Lower lobe of right lung (tissue), 2 donors: Measurements from ENCODE around the gene NDUFA8. TPM values are rescaled to one million over a fixed set of nuclear protein-coding genes. Genes with fewer than 3 reads are reported as not detected.
A peak's percentile ranks its signal among the peaks of the same experiment; 100 is the strongest.

Experiments
- ATAC-seq, 2 donors: fragments of 200-7000 bp; cut with Tn5 transposase; one replicate each; pipeline ENCODE4 v1.9.1; 2020 to 2022; ENCODE audit warnings: mild to moderate bottlenecking in 2 of 2, moderate library complexity in 2 of 2
- DNase-seq: peaks from one replicate; pipeline ENCODE4 v3.0.0-alpha.2; 2020
- H3K27ac ChIP-seq: fragments of 200-600 bp; one replicate; pipeline ENCODE4 v1.8.0; 2022
- H3K27me3 ChIP-seq: fragments of 200-600 bp; one replicate; pipeline ENCODE4 v1.8.0; 2022; ENCODE audit warnings: low read depth
- H3K36me3 ChIP-seq: fragments of 200-600 bp; one replicate; pipeline ENCODE4 v1.8.0; 2022; ENCODE audit warnings: mild to moderate bottlenecking
- H3K4me1 ChIP-seq: fragments of 200-600 bp; one replicate; pipeline ENCODE4 v1.8.0; 2022
- H3K4me3 ChIP-seq: fragments of 200-600 bp; one replicate; pipeline ENCODE4 v1.8.0; 2022; ENCODE audit warnings: mild to moderate bottlenecking
- H3K9me3 ChIP-seq: fragments of 200-600 bp; one replicate; pipeline ENCODE4 v1.8.0; 2022
- CTCF ChIP-seq: fragments of 200-600 bp; IDR thresholded peaks from one replicate; pipeline ENCODE4 v1.8.0; 2022; ENCODE audit warnings: antibody characterized with exemption, mild to moderate bottlenecking
- intact Hi-C: fragments of 100-400 bp; cut with DNase I; formaldehyde crosslinking; loops from one replicate; pipeline ENCODE4 v1.11.0; 2022
- long read RNA-seq: library from polyadenylated mRNA; unstranded; transcript quantifications from one replicate; pipeline ENCODE4 v2.0.0, GENCODE V29; 2021
- total RNA-seq: library from RNA; stranded (reverse); fragmentation: NEBNext Ultra II Directional; extraction: Animal tissue kit (Norgen Biotek cat#: 25700); gene quantifications from one replicate; pipeline ENCODE4 v1.2.1, GENCODE V29; 2021
- donor health status: DM: no; HTN: yes; CAD: no; lungs with severe emphysema.

Gene NDUFA8
- total RNA-seq = 38.5 TPM
- long read RNA-seq, transcript NDUFA8-201 (4 exons, 844 nt) = major isoform, 46 of 47 reads
- long read RNA-seq, partial matches to known transcripts = 0 of 47 reads
- long read RNA-seq, other reads (novel, unspliced or antisense) = 1 of 47 reads

GRCh38 chr9:122159026-122159924 lies at the start of gene NDUFA8, which contains the start of gene MORN5:
Gene NDUFA8, minus strand, starts transcription at chr9:122159779. Its CDS starts 102 bp downstream, at chr9:122159677.
Gene MORN5, plus strand, starts transcription at chr9:122159908. Its CDS starts 65 bp downstream, at chr9:122159973.
- TF ChIP-seq CTCF = no peak
- ATAC-seq (peak; percentile 99 to 100), DNase-seq (peak; percentile 97)
- Histone ChIP-seq H3K27ac (peak within 1 kb of the TSS; percentile 91), H3K36me3 (no peaks in the 10 kb centered on the region), H3K4me1 (peaks cover 28% of the 10 kb centered on the region), H3K27me3 (no peaks in the 10 kb centered on the region), H3K4me3 (peak within 1 kb of the TSS; percentile 98), H3K9me3 (no peaks in the 10 kb centered on the region)
- intact Hi-C loops = no loop called here

- H3K36me3 ChIP-seq = no peaks in the 10 kb centered on the region
- DNase-seq (no peak), ATAC-seq (no peak)
- H3K27ac ChIP-seq = no peak overlapping the region
- H3K4me3 ChIP-seq = no peak overlapping the region
- H3K4me1 ChIP-seq = no peaks in the 10 kb centered on the region
- intact Hi-C loops = no loop called here
- H3K9me3 ChIP-seq = no peaks in the 10 kb centered on the region
- TF ChIP-seq CTCF = no peak
- peaks cover 13% of the 10 kb centered on the region for H3K27me3 ChIP-seq
Measured at GRCh38 chr9:122207096-122207495, 47.5 kb upstream of the NDUFA8 start.

GRCh38 chr9:122206118-122207046 lies 46.8 kb upstream of the NDUFA8 start:
- no peak for TF ChIP-seq CTCF
- intact Hi-C loops = no loop called here
- H3K4me3 ChIP-seq = no peak overlapping the region
- H3K27me3 ChIP-seq = peaks cover 6% of the 10 kb centered on the region
- ATAC-seq (peak in 1 of 2 donors; percentile 29), DNase-seq (no peak)
- no peaks in the 10 kb centered on the region for H3K4me1 ChIP-seq
- H3K9me3 ChIP-seq = no peaks in the 10 kb centered on the region
- no peak overlapping the region for H3K27ac ChIP-seq
- no peaks in the 10 kb centered on the region for H3K36me3 ChIP-seq

- intact Hi-C loops = no loop called here
- TF ChIP-seq CTCF = no peak
- no peaks in the 10 kb centered on the region for H3K36me3 ChIP-seq
- no peak overlapping the region for H3K4me3 ChIP-seq
- peaks cover 3% of the 10 kb centered on the region for H3K27me3 ChIP-seq
- no peak overlapping the region for H3K27ac ChIP-seq
- no peak for ATAC-seq
- H3K4me1 ChIP-seq = no peaks in the 10 kb centered on the region
- DNase-seq = no peak
- no peaks in the 10 kb centered on the region for H3K9me3 ChIP-seq
Measured at GRCh38 chr9:122205176-122205575, 45.6 kb upstream of the NDUFA8 start.

GRCh38 chr9:122204491-122204890 lies 44.9 kb upstream of the NDUFA8 start:
- no peak overlapping the region for H3K4me3 ChIP-seq
- DNase-seq (no peak), ATAC-seq (no peak)
- no peak overlapping the region for H3K27ac ChIP-seq
- TF ChIP-seq CTCF = no peak
- H3K27me3 ChIP-seq = peaks cover 3% of the 10 kb centered on the region
- no peaks in the 10 kb centered on the region for H3K9me3 ChIP-seq
- no peaks in the 10 kb centered on the region for H3K36me3 ChIP-seq
- H3K4me1 ChIP-seq = no peaks in the 10 kb centered on the region
- intact Hi-C loops = no loop called here
